WTC11 (cell line): ENCODE results near the gene GSG1L. TPM values are rescaled to one million over a fixed set of nuclear protein-coding genes. Genes with fewer than 3 reads are reported as not detected.

Source experiments
- ATAC-seq: fragments of 200-7000 bp; cut with Tn5 transposase; 2 replicates; pipeline ENCODE4 v1.10.0; 2021; ENCODE audit warnings: mild to moderate bottlenecking, moderate library complexity
- CTCF ChIA-PET: fragments of 300-600 bp; sonication (Branson Sonifier 250); formaldehyde crosslinking; loops from one replicate; lab custom pipeline; 2021; ENCODE audit warnings: antibody characterized with exemption; lab: Charles Lee
- POLR2A ChIA-PET: fragments of 350-600 bp; sonication (Branson Sonifier 250); formaldehyde crosslinking; loops from one replicate; lab custom pipeline; 2021; ENCODE audit warnings: antibody characterized with exemption; lab: Charles Lee
- DNase-seq: peaks from one replicate; pipeline ENCODE4 v3.0.0; 2021; ENCODE audit warnings: low spot score
- H3K27ac Mint-ChIP-seq: 2 replicates; pipeline ENCODE4 v1.8.0; 2021; ENCODE audit warnings: mixed read lengths
- H3K27me3 Mint-ChIP-seq: 2 replicates; pipeline ENCODE4 v1.8.0; 2021; ENCODE audit warnings: low read depth, mild to moderate bottlenecking, moderate library complexity, mixed read lengths
- H3K36me3 Mint-ChIP-seq: 2 replicates; pipeline ENCODE4 v1.8.0; 2021; ENCODE audit warnings: mixed read lengths
- H3K4me1 Mint-ChIP-seq: 2 replicates; pipeline ENCODE4 v1.8.0; 2022; ENCODE audit warnings: mixed read lengths
- H3K4me3 Mint-ChIP-seq: 2 replicates; pipeline ENCODE4 v1.8.0; 2021; ENCODE audit warnings: mild to moderate bottlenecking, moderate library complexity, mixed read lengths
- H3K9me3 Mint-ChIP-seq: 2 replicates; pipeline ENCODE4 v1.8.0; 2021; ENCODE audit warnings: mixed read lengths
- ESRRA ChIP-seq: sonication (generic); formaldehyde crosslinking; IDR thresholded peaks from 2 replicates; pipeline ENCODE4 v1.8.1; 2022; ENCODE audit warnings: mild to moderate bottlenecking, missing genetic modification reagents, borderline replicate concordance
- FOXP1 ChIP-seq: sonication (generic); formaldehyde crosslinking; IDR thresholded peaks from 2 replicates; pipeline ENCODE4 v1.8.0; 2022; ENCODE audit warnings: missing genetic modification reagents, mild to moderate bottlenecking, moderate library complexity, borderline replicate concordance
- GRHL2 ChIP-seq: fragments of 250-450 bp; sonication (Bioruptor Pico); IDR thresholded peaks from 2 replicates; pipeline ENCODE4 v1.8.0; 2022; ENCODE audit warnings: mild to moderate bottlenecking, moderate library complexity; ENCODE audit not compliant: insufficient replicate concordance, severe bottlenecking
- NFYB ChIP-seq: sonication (generic); formaldehyde crosslinking; conservative IDR thresholded peaks from 2 replicates; pipeline ENCODE4 v1.8.0; 2022; ENCODE audit warnings: low read depth, missing genetic modification reagents
- OVOL2 ChIP-seq: fragments of 250-450 bp; sonication (Bioruptor Pico); IDR thresholded peaks from 2 replicates; pipeline ENCODE4 v1.9.0; 2021; ENCODE audit warnings: mild to moderate bottlenecking, borderline replicate concordance
- TEAD4 ChIP-seq: sonication (generic); formaldehyde crosslinking; IDR thresholded peaks from 2 replicates; pipeline ENCODE4 v1.8.0; 2022; ENCODE audit warnings: mild to moderate bottlenecking, missing genetic modification reagents
- ZNF263 ChIP-seq: sonication (generic); formaldehyde crosslinking; IDR thresholded peaks from 2 replicates; pipeline ENCODE4 v1.8.1; 2022; ENCODE audit warnings: low read depth, mild to moderate bottlenecking, moderate library complexity, missing genetic modification reagents
- ZNF423 ChIP-seq: fragments of 250-450 bp; sonication (Bioruptor Pico); IDR thresholded peaks from 2 replicates; pipeline ENCODE4 v2.1.2; 2022; ENCODE audit warnings: mild to moderate bottlenecking, moderate library complexity
- total RNA-seq: library from RNA; stranded (reverse); gene quantifications from 3 replicates; pipeline ENCODE4 v1.2.3, GENCODE V29; 2021
- TF ChIP-seq, protein P1 (sequence below): sonication (generic); formaldehyde crosslinking; IDR thresholded peaks from 2 replicates; pipeline ENCODE4 v1.8.1; 2023; ENCODE audit warnings: mild to moderate bottlenecking, missing genetic modification reagents
- TF ChIP-seq, protein P2 (sequence below): sonication (generic); formaldehyde crosslinking; IDR thresholded peaks from 2 replicates; pipeline ENCODE4 v1.8.1; 2023; ENCODE audit warnings: mild to moderate bottlenecking, moderate library complexity, missing genetic modification reagents
- TF ChIP-seq, protein P3 (sequence below): fragments of 250-450 bp; sonication (Bioruptor Pico); IDR thresholded peaks from 2 replicates; pipeline ENCODE4 v2.1.2; 2022; ENCODE audit warnings: mild to moderate bottlenecking, moderate library complexity
- TF ChIP-seq, protein P4 (sequence below): sonication (generic); formaldehyde crosslinking; IDR thresholded peaks from 2 replicates; pipeline ENCODE4 v1.8.1; 2022; ENCODE audit warnings: mild to moderate bottlenecking, missing genetic modification reagents, moderate library complexity, borderline replicate concordance
- TF ChIP-seq, protein P5 (sequence below): sonication (generic); formaldehyde crosslinking; IDR thresholded peaks from 2 replicates; pipeline ENCODE4 v1.8.0; 2023; ENCODE audit warnings: missing genetic modification reagents, mild to moderate bottlenecking, borderline replicate concordance
- TF ChIP-seq, protein P6 (sequence below): fragments of 250-450 bp; sonication (Bioruptor Pico); IDR thresholded peaks from 2 replicates; pipeline ENCODE4 v1.9.0; 2021; ENCODE audit warnings: mild to moderate bottlenecking

Gene GSG1L
- total RNA-seq, 1 experiment from 2014 or later = 0.28 TPM

DNA sequence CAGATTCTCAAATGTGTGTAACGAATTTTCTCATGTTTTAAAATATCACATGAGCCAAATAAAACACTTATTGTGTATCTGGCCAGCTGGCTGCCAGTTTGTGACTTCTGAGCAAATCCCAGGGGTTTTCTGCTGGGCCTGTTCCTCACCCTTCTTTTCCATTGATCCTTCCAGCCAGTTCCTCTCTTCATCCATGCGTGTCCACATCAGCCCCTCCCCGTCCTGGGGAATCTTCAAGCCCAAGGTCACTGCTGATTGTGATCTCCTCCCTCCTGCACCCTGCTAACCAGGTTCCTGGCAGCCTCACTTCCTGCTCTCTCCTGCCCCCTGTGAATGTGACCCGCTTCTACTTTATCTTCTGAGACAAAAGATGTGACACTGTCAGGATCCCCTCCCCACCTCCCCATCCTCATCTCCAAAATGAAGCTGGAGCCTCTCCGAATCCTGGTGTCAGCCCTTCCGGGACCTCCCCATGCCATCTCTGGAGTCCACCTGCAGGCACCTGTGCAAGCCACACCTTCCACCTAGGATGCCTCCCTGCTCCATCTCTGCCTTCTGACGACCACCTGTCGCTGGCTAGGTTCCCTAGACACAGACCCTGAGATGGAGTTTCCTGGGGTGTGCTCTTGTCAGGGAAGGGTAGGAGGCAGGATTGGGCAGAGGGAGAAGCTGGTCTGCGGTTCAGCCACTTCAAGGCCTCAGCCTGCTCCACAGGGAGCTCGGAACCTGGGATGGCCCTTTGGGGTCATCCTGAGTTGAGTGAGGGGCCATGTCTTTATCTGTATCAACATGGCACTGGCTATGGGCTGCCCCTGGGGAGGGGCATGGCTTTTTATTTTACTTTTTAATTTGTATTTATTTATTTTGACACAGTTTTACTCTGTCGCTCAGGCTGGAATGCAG is 308.5 kb downstream of the GSG1L start:
- H3K27ac Mint-ChIP-seq = no peak overlapping the region; the same call in 1 of the 2 replicates
- peaks cover 17% of the 10 kb centered on the region for H3K4me1 Mint-ChIP-seq
- POLR2A ChIA-PET = no interaction called here
- CTCF ChIA-PET = interaction anchor here (1.6 to 3.5 kb wide), 3 partner anchors 25 to 113 kb away, joined by 5 to 14 read pairs (median 6); no protein-coding TSS in a partner anchor
- H3K9me3 Mint-ChIP-seq = no peaks in the 10 kb centered on the region
- no peaks in the 10 kb centered on the region for H3K27me3 Mint-ChIP-seq
- DNase-seq (no peak), ATAC-seq (no peak; the same call in 1 of the 2 replicates)
- peaks cover 1% of the 10 kb centered on the region for H3K36me3 Mint-ChIP-seq
- no peak for TF ChIP-seq NFYB
- TF ChIP-seq, protein P1, sequence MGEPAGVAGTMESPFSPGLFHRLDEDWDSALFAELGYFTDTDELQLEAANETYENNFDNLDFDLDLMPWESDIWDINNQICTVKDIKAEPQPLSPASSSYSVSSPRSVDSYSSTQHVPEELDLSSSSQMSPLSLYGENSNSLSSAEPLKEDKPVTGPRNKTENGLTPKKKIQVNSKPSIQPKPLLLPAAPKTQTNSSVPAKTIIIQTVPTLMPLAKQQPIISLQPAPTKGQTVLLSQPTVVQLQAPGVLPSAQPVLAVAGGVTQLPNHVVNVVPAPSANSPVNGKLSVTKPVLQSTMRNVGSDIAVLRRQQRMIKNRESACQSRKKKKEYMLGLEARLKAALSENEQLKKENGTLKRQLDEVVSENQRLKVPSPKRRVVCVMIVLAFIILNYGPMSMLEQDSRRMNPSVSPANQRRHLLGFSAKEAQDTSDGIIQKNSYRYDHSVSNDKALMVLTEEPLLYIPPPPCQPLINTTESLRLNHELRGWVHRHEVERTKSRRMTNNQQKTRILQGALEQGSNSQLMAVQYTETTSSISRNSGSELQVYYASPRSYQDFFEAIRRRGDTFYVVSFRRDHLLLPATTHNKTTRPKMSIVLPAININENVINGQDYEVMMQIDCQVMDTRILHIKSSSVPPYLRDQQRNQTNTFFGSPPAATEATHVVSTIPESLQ (CRISPR knock-in tag) = no peak
- TF ChIP-seq, protein P2, sequence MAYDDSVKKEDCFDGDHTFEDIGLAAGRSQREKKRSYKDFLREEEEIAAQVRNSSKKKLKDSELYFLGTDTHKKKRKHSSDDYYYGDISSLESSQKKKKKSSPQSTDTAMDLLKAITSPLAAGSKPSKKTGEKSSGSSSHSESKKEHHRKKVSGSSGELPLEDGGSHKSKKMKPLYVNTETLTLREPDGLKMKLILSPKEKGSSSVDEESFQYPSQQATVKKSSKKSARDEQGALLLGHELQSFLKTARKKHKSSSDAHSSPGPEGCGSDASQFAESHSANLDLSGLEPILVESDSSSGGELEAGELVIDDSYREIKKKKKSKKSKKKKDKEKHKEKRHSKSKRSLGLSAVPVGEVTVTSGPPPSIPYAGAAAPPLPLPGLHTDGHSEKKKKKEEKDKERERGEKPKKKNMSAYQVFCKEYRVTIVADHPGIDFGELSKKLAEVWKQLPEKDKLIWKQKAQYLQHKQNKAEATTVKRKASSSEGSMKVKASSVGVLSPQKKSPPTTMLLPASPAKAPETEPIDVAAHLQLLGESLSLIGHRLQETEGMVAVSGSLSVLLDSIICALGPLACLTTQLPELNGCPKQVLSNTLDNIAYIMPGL (CRISPR knock-in tag) = no peak
- TF ChIP-seq, protein P3, sequence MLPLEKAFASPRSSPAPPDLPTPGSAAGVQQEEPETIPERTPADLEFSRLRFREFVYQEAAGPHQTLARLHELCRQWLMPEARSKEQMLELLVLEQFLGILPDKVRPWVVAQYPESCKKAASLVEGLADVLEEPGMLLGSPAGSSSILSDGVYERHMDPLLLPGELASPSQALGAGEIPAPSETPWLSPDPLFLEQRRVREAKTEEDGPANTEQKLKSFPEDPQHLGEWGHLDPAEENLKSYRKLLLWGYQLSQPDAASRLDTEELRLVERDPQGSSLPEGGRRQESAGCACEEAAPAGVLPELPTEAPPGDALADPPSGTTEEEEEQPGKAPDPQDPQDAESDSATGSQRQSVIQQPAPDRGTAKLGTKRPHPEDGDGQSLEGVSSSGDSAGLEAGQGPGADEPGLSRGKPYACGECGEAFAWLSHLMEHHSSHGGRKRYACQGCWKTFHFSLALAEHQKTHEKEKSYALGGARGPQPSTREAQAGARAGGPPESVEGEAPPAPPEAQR (CRISPR knock-in tag) = no peak
- no peak for TF ChIP-seq OVOL2
- TF ChIP-seq, protein P4, sequence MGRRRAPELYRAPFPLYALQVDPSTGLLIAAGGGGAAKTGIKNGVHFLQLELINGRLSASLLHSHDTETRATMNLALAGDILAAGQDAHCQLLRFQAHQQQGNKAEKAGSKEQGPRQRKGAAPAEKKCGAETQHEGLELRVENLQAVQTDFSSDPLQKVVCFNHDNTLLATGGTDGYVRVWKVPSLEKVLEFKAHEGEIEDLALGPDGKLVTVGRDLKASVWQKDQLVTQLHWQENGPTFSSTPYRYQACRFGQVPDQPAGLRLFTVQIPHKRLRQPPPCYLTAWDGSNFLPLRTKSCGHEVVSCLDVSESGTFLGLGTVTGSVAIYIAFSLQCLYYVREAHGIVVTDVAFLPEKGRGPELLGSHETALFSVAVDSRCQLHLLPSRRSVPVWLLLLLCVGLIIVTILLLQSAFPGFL (CRISPR knock-in tag) = no peak
- no peak overlapping the region for H3K4me3 Mint-ChIP-seq

DNA sequence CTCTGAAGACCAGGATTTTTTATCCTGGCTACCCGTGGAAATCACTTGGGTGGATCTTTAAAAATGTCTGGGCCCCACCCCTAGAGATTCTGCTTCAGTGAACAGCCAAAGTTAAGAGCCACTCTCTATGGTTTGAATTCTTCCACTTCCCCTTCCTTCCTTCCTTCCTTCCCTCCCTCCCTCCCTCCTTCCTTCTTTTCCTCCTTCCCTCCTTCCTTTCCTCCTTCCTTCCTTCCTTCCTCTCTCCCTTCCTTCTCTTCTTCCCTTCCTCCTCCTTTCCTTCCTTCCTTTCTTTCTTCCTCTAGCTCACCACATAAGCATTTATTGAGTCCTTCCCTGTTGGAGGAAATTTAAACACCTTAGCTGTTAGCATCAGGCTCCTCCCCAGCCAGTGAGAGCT is 310.0 kb downstream of the GSG1L start:
- Mint-ChIP-seq H3K27ac (0 out of 2 replicates have a peak overlapping the region, but pooled peaks have one; percentile 16), H3K27me3 (no peaks in the 10 kb centered on the region), H3K36me3 (peaks cover 4% of the 10 kb centered on the region), H3K4me3 (no peak overlapping the region), H3K9me3 (no peaks in the 10 kb centered on the region), H3K4me1 (peaks cover 14% of the 10 kb centered on the region)
- ChIA-PET CTCF (interaction anchor here (3.5 kb wide), 1 partner anchor 55 kb away, joined by 14 read pairs; no protein-coding TSS in a partner anchor), POLR2A (no interaction called here)
- DNase-seq (no peak), ATAC-seq (no peak)
- no peak for TF ChIP-seq ZNF423
- no peak for TF ChIP-seq TEAD4 (CRISPR knock-in tag)
- TF ChIP-seq, protein P2 (CRISPR knock-in tag) = no peak
- no peak for TF ChIP-seq ZNF263 (CRISPR knock-in tag)
- TF ChIP-seq GRHL2 (CRISPR knock-in tag) = no peak
- TF ChIP-seq, protein P3 (CRISPR knock-in tag) = no peak
- TF ChIP-seq ESRRA (CRISPR knock-in tag) = no peak
- TF ChIP-seq, protein P5, sequence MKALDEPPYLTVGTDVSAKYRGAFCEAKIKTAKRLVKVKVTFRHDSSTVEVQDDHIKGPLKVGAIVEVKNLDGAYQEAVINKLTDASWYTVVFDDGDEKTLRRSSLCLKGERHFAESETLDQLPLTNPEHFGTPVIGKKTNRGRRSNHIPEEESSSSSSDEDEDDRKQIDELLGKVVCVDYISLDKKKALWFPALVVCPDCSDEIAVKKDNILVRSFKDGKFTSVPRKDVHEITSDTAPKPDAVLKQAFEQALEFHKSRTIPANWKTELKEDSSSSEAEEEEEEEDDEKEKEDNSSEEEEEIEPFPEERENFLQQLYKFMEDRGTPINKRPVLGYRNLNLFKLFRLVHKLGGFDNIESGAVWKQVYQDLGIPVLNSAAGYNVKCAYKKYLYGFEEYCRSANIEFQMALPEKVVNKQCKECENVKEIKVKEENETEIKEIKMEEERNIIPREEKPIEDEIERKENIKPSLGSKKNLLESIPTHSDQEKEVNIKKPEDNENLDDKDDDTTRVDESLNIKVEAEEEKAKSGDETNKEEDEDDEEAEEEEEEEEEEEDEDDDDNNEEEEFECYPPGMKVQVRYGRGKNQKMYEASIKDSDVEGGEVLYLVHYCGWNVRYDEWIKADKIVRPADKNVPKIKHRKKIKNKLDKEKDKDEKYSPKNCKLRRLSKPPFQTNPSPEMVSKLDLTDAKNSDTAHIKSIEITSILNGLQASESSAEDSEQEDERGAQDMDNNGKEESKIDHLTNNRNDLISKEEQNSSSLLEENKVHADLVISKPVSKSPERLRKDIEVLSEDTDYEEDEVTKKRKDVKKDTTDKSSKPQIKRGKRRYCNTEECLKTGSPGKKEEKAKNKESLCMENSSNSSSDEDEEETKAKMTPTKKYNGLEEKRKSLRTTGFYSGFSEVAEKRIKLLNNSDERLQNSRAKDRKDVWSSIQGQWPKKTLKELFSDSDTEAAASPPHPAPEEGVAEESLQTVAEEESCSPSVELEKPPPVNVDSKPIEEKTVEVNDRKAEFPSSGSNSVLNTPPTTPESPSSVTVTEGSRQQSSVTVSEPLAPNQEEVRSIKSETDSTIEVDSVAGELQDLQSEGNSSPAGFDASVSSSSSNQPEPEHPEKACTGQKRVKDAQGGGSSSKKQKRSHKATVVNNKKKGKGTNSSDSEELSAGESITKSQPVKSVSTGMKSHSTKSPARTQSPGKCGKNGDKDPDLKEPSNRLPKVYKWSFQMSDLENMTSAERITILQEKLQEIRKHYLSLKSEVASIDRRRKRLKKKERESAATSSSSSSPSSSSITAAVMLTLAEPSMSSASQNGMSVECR (CRISPR knock-in tag) = no peak
- TF ChIP-seq, protein P6, sequence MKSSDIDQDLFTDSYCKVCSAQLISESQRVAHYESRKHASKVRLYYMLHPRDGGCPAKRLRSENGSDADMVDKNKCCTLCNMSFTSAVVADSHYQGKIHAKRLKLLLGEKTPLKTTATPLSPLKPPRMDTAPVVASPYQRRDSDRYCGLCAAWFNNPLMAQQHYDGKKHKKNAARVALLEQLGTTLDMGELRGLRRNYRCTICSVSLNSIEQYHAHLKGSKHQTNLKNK (CRISPR knock-in tag) = no peak
- no peak for TF ChIP-seq FOXP1 (CRISPR knock-in tag)
- TF ChIP-seq, protein P1 (CRISPR knock-in tag) = no peak
